Measurements from ENCODE around the gene IGF2.

The IGF2 gene

DNA sequence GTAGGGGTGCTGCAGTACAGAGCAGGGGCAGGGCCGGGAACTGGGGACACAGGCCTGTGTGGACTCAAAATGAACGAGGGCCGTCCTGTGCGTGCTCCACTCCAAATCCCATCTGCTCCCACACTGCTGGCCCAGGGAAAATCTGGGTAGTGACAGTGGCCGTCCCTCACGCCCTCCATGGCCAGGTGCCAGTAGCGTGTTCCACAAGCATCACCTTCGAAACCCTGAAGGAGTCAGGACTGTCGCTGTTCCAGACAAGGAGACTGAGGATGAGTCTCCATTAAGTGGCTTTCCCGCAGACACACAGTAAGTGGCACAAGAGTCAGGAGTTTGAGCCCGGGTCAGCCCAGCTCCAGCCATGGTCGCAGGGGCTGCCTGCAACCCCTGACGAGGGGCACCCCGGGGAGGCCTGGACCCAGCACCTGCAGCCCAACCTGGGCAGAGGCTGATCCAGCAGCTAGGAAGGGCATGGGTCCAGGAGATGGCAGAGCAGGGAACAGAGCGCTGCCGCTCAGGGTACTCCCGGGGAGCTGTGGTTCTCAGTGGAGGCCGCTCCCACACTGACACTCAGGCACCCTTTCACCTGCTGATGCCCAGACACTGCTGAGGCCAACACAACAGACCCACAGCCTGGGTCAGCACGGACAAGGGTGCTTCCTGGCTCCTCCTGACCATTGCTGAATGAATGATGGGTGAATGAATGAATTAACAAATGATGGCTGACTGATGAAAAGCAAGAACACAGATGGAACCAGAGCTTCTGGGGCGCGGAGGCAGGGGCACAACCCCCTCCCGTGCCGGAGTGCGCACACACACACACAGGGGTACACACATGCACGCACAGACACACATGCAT is 35.3 kb downstream of the IGF2 start:
- DNase-seq (ENCODE audit: low spot score): no peak

DNA sequence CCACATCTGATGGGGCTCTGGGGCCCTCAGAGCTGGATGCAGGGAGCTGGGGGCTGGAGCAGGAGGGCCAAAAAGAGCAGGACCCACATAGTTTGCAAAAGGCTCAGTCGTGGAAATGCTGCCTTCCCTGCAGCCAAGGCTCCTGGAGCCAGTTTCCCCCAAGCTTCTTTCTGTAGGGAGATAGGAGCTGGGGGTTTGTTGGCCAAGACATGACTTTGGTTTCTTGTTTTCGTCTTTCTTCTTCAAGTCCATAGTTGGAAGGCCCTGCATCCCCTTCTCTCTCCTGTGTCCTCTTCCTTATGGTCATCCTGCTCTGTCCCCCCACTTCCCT is 36.3 kb downstream of the IGF2 start:
- DNase-seq (ENCODE audit: low spot score): no peak

DNA sequence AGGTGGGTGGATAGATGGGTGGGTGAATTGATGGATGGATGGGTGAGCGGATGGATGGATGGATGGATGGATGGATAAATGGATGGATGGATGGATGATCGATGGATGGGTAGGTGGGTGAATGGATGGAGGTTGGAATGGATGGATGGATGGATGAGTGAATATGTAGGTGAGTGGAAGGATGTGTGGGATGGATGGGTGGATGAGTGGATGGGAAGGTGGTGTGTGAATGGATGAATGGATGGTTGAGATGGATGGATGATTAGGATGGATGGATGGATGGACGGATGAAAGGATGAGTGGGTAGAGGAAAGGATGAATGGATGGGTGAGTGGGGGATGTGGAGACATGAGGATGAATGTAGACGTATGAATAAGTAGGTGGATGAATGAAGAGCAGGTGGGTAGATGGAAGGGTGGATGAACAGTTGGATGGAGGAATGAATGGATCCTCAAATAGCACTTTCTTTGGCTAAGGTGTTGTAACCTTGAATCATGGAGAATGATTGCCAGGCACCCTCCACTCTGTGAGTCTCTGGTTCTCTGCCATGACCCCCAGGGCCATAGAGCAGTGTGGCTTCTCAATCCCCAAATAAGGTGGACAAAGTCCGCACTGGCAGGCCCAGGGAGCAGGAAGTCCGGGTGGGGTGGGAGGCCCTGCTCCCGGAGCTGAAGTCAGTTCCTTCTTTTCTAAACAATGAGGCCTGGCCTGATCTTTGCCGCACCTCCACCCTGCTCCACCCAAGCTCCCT is 36.9 kb downstream of the IGF2 start:
- DNase-seq (ENCODE audit: low spot score): no peak

DNA sequence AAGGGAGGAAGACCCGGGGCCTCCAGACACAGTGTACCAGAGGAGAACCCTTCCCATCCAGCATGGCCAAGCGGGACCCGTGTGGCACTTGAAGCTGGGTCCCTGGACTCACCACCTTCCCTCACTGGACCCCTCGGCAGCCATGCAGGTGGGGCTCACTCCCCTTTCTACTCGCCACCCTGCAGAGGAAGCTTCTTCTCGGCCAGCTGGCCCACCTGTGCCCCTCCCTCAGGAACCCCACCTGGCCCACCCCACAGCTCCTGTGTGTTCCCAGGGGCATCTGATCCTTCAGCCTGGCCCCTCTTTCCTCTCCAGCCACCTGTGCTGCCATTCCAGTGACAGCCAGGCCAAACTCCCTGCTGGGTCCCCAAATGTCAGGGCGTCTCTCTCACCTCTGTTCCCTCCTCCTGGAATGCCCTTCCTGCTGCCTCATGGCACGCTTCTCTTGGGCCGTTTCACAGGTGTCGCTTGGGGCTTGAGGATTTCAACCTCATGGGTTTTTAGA is 38.0 kb downstream of the IGF2 start:
- peak; percentile 36 for DNase-seq (ENCODE audit: low spot score)

DNA sequence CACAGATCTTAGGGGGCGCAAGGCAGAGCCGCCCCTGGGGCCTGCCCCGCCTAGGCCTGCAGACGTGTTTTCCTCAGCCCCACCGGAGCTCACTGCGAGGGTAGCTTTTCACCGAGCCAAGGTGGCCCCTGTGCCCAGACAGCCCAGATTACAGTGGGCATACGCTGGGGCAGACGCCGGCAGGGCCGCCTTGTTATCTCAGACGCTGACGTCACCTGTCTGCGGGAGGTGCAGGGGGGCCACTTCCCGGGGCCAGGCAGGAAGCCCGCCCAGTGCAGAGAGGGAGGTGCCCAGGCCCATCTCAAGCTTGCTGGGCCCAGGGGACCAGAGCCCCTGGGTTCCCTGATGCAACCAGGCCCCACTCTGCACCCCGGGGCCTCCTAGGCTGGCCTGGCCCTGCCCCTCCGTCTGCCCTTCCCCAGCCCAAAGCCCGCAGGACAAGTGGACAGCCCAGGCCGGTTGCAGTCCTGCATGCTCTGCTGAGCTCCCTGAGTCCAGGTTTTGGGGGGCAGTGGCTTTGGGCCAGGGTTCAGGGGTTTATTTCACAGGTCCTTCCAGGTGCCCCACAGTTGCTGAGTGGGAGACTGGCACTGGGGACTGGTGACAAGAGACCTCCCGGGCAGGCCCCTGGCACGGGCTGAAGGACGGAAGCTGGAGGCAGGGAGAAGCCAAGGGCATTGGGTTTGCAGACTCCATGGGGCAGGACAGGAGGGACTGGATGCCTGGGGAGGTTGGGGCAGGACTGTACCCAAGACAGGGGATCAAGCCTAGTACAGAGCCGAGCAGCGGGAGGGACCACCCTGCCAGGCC is 38.6 kb downstream of the IGF2 start:
- peak; percentile 42 for DNase-seq (ENCODE audit: low spot score)

DNA sequence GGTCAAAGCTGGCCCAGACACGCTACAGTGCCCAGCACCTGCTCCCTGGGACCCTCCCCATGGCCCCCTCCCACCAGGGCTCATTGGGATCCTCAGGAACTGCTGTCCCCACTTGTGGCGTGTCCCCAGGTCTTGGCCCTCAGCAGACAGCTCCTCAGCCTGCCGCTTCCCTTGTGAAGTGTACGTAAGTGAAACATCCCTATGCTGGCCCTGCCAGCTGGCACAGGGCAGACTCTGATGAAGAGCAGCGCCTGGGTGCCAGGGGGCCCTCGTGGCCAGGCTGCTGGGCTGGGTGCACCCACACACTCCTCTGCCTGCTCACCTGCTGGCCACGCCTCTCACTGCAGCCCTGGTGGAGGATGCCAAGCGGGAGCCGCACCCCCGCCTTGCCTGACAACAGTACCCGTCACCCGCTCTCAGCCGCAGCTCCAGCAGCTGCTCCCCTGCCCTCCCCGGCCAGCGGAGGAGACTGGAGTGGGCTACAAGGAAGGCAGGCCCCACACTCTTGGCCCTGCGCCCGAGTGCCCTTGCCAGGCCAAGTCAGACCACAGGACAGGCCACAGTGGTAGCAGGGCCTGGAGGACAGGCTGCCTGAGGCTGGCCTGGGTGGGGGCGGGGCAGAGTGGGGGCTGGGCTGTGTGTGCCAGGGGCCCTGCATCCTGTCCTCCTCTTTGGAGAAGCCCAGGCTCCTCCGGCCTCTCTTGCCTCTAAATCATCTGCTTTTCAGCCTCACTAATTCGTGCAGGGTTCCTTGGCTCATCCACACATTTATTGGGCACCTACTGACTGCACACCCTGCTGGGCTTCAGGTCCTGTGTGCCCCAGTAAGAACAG is 39.5 kb downstream of the IGF2 start:
- no peak for DNase-seq (ENCODE audit: low spot score)

DNA sequence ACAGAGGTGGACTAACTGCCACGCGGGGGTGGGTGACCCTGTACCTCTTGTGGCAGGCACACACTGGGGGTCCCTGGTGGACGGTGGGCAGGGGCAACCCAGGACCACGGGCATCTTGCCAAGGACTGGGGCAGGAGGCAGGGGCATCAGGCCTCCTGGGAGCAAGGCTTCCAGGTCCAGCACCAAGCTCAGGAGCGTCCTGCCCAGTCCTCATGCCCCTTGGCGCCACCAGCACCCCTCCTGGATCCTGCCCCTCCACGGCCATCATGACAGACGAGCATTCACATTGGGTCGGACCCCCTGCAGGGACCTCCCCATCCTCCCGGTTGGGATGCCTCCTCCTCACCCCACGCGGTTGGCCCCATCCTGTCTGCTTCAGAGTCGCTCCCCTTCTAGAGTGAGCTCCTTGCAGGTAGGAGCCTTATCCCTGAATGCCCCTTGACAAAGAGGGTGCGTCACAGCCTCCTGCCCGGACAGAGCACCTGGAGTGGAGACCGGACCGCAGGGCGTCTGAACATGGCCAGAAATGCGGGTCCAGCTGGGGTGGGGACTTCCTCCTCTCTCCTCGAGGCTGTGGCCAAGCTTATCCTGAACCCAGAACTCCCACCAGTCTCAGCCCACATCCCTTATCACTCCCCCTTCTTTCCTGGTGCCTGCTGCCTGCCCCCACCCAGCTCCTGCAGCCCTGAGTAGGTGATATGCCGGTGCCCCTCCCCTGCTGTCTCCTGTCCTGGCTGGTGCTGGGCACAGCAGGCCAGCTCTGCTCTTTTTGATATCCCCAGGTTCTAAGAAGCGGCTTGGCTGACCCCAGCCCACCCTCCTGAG is 40.3 kb downstream of the IGF2 start:
- no peak for DNase-seq (ENCODE audit: low spot score)

DNA sequence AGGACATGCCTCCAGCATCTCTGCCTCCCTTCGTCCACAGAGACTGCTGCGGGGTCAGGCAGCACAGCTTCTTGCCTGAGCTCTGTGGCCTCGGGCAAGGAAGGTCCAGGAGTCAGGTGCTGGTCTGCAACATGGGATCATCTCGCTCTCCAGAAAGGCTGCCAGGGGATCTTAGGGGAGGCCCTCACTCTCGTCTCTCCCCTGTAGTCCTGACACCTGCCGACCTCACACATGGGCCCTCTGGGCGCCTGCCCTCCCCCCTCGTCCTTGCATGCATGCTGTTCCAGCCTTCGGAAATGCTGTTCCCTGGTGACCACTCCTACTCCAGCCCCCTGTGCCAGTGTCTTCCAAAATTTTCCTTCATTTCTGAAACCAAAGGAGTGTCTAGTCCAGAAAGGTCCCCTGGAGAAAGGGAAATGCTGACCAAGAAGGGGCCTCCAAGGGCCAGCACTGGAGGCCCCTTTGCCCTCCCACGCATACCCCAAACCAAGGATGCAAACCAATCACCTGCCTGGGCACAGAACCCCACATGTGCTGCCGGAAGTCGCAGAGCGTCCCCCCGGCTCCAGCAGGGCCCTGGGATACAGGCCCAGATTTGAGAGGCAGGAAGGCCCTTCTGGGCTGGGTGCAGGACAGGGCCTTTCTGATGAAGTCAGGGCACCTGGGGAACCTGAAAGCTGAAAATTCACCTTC is 41.0 kb downstream of the IGF2 start:
- DNase-seq (ENCODE audit: low spot score): no peak

DNA sequence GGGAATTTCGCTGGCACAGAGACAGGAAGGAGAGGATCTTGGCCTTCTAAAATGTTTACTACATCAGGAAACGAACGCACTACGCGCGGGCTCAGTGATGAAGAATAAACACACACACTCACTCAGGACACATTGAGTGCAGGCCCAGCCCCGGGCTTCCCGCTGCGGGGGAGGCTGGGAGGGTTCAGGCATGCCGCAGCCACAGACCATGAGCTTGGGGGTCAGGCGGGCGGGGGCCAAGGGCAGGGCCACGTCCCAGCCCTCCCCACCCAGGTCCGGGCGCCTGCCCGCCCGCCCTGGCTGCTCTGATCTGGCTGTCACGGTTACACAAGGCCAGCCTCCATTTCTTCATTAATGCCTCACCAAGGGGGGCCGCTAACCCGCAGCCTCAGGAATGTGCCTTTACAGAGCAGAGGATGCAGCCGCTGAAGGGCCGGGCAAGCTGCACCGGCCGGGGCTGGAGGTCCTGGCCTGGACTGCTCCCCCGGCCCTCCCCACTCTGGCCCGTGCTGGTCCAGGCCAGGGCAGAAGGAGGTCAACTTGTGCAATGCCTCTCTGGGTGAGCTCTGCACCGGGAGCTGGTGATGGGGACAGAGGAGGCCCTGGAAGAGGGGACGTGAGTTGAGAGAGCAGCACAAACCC is 41.7 kb downstream of the IGF2 start:
- peak; percentile 86 for DNase-seq (ENCODE audit: low spot score)

DNA sequence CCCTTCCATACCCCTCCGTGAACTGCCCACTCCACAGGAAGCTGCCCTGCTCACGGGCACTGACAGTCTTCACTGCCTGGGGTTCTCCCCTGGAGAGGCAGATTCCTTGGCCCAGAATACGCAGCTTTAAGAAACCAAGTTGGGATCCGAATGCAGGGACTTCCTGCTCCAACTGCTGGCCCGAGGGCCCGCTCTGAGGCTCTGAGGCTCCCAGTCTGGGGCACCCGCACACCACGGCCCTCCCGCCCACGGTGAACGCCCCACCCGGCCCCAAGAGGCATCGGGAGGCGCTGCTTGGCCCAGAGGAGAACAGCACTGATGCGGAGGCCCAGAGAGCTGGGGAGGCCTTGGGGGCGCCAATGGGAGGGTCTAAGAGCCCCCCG is 42.3 kb downstream of the IGF2 start:
- DNase-seq (ENCODE audit: low spot score): no peak

DNA sequence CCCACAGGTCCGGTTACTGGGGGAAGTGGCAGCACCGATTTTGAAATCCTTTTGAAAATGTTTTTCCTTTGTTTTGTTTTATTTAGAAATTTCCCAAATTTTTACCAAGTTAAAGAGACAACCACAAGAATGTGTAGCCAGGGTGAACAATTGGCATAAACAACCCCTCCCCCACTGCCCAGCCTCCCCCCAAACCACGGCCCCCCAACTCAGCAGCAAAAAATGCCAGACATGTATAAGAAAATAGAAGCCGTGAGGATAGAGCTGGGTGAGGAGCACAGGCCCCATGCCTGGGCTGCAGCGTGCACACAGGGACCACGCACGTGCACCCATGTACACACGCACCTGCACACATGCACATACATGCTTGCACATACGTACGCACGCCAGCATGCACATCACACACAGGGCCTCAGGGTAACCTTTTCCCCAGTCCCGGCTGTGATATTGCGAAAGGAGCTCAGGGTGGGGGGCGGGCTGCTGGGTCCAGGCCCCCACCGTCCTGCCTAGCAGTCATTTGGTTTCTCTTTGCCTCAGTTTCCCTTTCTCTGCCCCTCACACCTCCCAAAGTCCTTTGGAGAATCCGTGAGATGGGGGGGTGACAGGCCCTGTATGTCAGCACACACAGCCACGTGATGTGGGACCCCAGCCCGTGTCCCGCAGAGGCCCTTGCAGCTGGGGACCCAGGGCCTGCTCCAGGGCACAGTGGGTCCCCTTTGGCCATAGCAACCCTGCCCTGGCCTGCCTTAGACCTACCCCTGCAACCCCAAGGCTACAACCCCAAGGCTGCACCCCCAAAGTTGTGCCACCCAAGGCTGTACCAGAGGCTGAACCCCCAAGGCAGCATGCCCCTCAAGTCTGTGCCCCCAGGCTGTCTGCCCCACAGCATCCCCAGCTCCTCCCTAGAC is 42.9 kb downstream of the IGF2 start:
- DNase-seq (ENCODE audit: low spot score): no peak

DNA sequence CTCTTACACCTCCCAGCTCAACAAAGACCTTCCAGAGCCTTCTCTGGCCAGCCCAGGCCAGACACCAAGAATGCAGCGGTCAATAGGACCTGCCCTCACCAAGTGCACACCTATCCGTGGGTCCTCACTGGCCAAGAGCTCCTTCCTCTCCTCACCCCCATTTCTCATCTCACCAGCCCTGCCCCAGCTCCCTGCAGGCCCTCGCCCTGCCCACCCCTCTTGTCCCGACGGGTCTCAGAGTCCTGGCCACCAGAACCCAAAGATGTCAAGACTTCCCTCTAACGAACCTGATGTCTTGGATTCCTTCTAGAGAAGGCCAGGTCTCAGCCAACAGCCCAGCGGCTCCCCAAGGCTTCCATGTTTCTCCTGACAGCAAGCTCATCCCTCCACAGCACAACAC is 43.6 kb downstream of the IGF2 start:
- no peak for DNase-seq (ENCODE audit: low spot score)

DNA sequence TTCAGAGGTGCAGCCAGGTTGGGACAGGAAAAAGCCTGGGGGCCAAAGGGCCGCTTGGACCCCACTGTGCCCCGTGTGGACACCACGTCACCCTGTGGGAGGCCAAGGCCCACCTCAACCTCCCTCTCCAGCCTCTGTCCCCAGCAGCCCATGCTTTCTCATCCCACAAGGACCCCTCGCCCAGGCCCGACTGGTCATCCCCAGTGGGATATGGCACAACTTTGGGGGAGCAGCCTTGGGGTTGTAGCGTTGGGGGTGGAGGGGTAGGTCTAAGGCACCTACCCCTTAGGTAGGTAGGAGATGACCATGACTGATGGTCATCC is 44.0 kb downstream of the IGF2 start:
- DNase-seq (ENCODE audit: low spot score): no peak

DNA sequence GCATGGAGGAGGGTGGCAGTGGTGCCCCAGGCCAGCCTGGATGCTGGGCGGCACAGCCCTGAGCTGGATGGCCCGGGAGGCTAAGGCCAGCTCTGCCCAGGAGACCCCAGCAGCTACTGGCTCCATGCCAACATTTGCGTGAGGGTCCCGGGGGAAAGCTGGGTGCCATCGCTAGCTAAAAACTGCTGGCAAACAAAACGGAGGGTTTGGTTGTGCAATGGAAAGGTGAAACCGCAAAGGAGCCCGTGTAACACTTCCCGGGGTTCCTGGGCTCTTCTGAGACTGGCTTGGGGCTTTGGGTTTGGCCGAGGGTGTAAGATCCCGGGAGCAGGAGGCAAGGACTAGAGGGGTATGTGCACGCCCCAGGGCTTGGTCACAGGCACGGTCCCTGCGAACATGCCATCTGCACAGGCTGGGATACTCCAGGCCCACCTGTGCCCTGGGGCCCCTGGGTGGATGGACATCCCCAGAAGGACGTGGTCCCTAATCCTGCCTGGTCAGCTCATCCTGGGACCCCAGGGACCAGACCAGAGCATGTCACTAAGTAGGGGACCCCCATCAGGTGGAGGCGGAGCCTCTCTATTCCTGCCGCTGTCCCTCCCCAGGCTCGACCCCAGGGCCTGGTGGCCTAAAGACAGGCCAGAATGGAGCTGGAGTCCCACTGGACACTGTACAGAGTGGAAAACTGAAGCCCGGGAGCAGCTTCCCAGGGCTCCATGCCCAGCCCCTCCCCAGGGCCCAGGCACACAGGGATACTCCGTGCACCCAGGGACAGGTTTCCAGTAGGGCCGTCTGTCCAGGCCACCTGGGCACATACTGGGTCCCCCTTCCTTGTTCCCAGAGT is 44.6 kb downstream of the IGF2 start:
- no peak for DNase-seq (ENCODE audit: low spot score)

DNA sequence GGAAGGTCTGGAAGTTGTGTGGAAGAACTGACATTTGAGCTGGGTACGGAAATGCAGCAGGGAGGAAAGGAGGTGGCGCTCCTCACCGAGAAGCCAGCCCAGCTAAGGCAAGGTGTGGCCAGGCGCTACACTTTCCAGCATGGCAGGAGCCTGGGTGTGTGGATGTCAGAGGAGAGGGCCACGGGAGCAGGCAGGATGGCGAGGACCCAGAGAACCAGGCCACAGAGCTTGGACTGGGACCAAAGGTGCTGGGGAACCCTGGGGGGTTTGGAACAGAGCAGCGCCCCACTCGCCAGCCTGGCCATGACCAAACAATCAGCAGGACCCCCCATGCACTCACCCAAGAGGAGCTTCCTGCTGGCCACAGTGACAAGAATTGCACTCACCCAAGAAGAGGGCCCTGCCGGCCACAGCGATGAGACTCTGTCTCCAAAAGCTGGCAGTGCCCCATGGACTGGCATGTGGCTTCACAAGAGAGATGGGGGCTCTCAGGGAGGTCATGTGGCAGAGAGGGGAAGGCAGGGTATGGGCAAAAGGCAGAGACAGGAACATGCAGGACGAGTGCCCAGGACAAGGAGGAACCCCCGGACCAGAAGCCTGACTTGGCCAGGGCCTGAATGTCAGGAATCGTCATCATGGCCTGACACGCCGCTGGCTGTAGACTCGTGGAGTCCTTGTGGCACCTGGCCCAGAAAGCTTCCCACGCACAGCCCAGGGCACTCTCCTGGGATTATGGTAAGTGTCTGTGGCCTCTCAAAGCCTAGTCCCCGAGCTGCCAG is 45.4 kb downstream of the IGF2 start:
- DNase-seq (ENCODE audit: low spot score): no peak

DNA sequence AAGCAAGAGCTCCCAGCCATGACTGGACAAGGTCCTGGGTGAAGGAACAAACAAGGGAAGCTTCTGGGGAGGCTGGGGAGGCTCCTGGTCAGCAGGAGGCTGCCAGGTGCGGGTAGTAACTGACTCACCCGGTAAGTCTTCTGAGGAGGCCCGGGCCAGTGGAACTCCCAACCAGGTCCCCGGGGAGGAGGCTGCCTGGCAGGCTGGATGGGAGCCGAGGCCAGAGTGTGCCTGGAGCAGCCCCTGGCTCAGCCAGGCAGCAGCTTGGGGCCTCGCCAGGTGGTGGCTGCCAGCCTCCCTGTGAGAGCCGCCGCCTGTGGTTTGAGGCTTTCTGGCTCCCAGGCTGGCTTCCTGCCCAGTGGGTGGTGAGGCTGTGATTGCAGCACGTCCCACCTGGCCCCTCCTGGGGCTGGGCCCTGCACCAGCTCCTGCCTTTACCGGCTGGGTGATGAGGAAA is 46.2 kb downstream of the IGF2 start:
- DNase-seq (ENCODE audit: low spot score): no peak

DNA sequence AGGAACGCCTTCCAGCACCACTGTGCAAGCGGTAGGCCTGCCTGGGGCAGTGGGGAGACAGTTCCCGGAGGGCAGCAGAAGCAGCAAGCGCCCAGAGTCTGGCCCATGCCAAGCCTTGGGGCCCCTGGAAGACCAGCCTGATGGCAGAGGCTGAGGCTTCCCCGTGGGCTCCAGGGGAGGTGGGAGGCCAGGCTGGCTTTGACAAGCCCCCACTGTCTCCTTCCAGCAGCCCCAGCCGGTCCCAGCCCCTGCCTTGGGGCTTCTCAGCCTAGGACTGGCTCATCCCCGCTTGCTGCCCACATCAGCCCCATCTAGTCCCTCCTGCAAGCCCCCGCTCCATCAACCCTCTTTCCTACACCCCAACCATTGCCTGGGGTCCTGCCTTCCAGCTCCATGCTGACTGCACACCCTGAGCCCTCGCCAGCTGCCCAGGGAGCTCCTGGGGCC is 46.7 kb downstream of the IGF2 start:
- no peak for DNase-seq (ENCODE audit: low spot score)

All from ecto neural progenitor cell (in vitro differentiated cells).